ENCODE measurements around the gene HAX1.
"Not testable (repeated sequence)": the region's sequence is repeated elsewhere in the genome, so short reads cannot be mapped to it uniquely, and the experiment has no call there.

Gene HAX1

GRCh38 chr1:154272217-154272998, at the start of gene HAX1:
TSS of gene HAX1 (plus strand) at chr1:154272629. CDS start at chr1:154272724, 95 bp downstream.
- DNase-seq (ENCODE audit: low read depth) = peak; percentile 94

- DNase-seq (ENCODE audit: low read depth) = no peak
These were observed 49.5 kb upstream of the HAX1 start for GRCh38 chr1:154222918-154223317.

- no peak for DNase-seq (ENCODE audit: low read depth)
These were observed 48.8 kb upstream of the HAX1 start for GRCh38 chr1:154223621-154224020.

GRCh38 chr1:154225370-154225769, 47.1 kb upstream of the HAX1 start:
- no peak for DNase-seq (ENCODE audit: low read depth)

- not testable (repeated sequence) for DNase-seq (ENCODE audit: low read depth)
These were observed 41.3 kb upstream of the HAX1 start for GRCh38 chr1:154231112-154231511.

GRCh38 chr1:154233127-154233526, 39.3 kb upstream of the HAX1 start:
- not testable (repeated sequence) for DNase-seq (ENCODE audit: low read depth)

- DNase-seq (ENCODE audit: low read depth) = no peak
These were observed 35.6 kb upstream of the HAX1 start for GRCh38 chr1:154236855-154237254.

GRCh38 chr1:154237435-154237834, 35.0 kb upstream of the HAX1 start:
- no peak for DNase-seq (ENCODE audit: low read depth)

- DNase-seq (ENCODE audit: low read depth) = no peak
These were observed 34.4 kb upstream of the HAX1 start for GRCh38 chr1:154237880-154238506.

- no peak for DNase-seq (ENCODE audit: low read depth)
These were observed 32.9 kb upstream of the HAX1 start for GRCh38 chr1:154239491-154239890.

GRCh38 chr1:154240294-154240833, 32.1 kb upstream of the HAX1 start:
- DNase-seq (ENCODE audit: low read depth) = no peak

GRCh38 chr1:154241703-154242351, 30.6 kb upstream of the HAX1 start:
- DNase-seq (ENCODE audit: low read depth) = no peak

- no peak for DNase-seq (ENCODE audit: low read depth)
These were observed 18.8 kb upstream of the HAX1 start for GRCh38 chr1:154253671-154254070.

GRCh38 chr1:154256686-154257085, 15.7 kb upstream of the HAX1 start:
- no peak for DNase-seq (ENCODE audit: low read depth)

GRCh38 chr1:154258784-154259183, 13.6 kb upstream of the HAX1 start:
- DNase-seq (ENCODE audit: low read depth) = no peak

GRCh38 chr1:154260127-154260526, 12.3 kb upstream of the HAX1 start:
- DNase-seq (ENCODE audit: low read depth) = no peak

GRCh38 chr1:154263465-154264332, 8.7 kb upstream of the HAX1 start:
- no peak for DNase-seq (ENCODE audit: low read depth)

- DNase-seq (ENCODE audit: low read depth) = no peak
These were observed 8.0 kb upstream of the HAX1 start for GRCh38 chr1:154264454-154264853.

- no peak for DNase-seq (ENCODE audit: low read depth)
These were observed 6.8 kb upstream of the HAX1 start for GRCh38 chr1:154265586-154265985.

- DNase-seq (ENCODE audit: low read depth) = no peak
These were observed 1.6 kb upstream of the HAX1 start for GRCh38 chr1:154270833-154271232.

GRCh38 chr1:154272999-154273563, 652 bp downstream of the HAX1 start:
- DNase-seq (ENCODE audit: low read depth) = no peak

GRCh38 chr1:154276797-154277196, 4.4 kb downstream of the HAX1 start:
- no peak for DNase-seq (ENCODE audit: low read depth)

Measured in fibroblast of the conjunctiva (primary cell).